C1 segment of cervical spinal cord (tissue), 14 donors: ENCODE results near the gene FMO4.
A peak's percentile ranks its signal among the peaks of the same experiment; 100 is the strongest.
"Not testable (repeated sequence)": the region's sequence is repeated elsewhere in the genome, so short reads cannot be mapped to it uniquely, and the experiment has no call there.

Experiments
- DNase-seq, 14 donors: peaks; one replicate each; lab custom pipeline; 2025; lab: John Stamatoyannopoulos, UW

The FMO4 gene, protein sequence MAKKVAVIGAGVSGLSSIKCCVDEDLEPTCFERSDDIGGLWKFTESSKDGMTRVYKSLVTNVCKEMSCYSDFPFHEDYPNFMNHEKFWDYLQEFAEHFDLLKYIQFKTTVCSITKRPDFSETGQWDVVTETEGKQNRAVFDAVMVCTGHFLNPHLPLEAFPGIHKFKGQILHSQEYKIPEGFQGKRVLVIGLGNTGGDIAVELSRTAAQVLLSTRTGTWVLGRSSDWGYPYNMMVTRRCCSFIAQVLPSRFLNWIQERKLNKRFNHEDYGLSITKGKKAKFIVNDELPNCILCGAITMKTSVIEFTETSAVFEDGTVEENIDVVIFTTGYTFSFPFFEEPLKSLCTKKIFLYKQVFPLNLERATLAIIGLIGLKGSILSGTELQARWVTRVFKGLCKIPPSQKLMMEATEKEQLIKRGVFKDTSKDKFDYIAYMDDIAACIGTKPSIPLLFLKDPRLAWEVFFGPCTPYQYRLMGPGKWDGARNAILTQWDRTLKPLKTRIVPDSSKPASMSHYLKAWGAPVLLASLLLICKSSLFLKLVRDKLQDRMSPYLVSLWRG

DNA sequence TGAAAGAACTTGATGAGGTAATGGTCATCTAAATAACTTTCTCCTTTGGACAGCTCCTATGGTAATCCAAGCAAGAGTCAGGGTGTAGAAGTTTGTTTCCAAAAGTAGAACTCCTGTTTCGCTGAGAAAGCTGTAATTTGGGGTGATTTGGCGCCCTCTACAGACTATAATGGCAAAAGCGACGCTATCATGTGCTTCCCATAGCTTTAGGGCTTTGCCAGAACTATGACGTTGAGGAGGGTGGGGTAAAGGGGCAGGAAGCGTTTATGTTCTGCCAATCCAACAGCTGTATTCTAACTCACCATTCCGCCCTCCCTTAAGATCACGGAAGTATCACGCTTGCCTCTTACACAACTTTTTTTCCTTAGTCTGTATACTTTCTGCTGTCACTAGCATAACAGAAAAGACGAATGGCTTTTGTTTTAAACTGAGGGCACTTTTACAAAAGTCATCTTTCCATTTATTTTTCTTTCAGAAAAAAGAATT is at the start of gene FMO4:
Gene FMO4 (plus strand): TSS at position 349 of the 486 bp plus-strand sequence. CDS start 5,643 bp downstream, outside the sequence.
- DNase-seq: peak; percentile 3 to 88 (median 74)

GRCh38 chr1:171265686-171266085 is 48.3 kb upstream of the FMO4 start:
- no peak for DNase-seq

DNA sequence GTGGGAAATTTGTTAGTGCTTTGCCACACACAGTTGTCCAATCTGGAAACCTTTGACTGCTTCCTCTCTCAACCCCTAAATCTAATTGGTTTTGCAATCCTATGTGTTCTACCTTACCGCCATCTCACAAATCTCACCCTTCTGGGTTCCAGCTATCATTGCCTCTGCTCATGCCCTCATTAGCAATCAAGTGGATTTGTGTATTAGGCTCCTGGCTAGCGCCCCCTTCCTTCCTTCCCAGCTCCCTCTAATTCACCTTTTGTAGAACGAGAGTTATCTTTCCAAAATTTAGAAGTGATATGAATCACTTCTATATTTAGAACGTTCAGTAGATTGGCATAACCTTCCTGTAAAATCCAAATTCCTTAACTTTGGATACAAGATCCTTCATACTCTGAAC is 47.1 kb upstream of the FMO4 start:
- DNase-seq: no peak

DNA sequence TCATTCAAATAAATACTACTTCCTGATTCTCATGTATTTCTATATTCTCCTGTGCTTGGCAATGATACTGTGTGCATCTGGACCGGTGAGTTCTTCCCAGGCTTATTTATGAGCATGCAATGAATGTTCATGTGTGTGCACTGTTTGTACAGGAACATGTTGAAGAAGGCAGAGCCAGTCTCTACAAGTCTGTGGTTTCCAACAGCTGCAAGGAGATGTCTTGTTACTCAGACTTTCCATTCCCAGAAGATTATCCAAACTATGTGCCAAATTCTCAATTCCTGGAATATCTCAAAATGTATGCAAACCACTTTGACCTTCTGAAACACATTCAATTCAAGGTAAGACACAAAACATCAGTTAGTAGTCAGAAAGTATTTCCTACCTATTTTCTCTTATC is 46.6 kb upstream of the FMO4 start:
- DNase-seq: no peak

DNA sequence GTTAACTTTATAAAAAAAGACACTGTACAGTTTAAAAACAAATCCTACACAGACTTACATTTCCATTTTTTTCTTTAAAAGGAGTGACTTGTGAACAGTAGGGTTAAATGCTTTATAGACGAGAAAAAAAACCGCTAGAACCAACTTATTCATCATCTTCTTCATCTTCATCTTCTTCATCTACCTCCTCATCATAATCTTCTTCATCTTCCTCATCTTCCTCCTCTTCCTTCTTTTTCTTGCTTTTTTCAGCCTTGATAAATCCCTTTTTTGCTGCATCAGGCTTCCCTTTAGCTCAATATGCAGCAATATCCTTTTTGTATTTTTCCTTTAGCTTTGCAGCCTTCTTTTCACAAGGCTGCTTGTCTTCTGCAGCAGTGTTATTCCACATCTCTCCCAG is 43.2 kb upstream of the FMO4 start:
- DNase-seq: no peak

DNA sequence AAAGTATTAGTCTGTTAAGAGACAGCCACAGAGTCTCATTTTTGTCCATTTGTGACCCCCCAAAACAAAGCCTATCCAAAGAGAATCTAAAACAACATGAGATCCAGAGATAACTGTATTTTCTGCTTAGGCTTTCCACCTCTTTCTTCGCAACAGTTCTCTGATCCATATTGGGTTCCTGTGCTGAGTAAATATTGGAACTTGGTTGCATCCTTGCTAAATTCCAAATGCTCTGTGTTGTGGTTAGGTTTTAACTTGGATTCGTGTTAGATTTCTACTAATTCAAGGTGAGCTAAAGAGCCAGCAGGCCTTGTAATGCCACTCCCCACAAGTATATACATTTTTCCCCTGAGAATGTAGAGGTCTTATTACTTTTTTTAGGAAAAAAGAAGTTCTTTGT is 36.4 kb upstream of the FMO4 start:
- DNase-seq: no peak

- no peak for DNase-seq
These were observed 34.7 kb upstream of the FMO4 start for GRCh38 chr1:171279234-171279633.

DNA sequence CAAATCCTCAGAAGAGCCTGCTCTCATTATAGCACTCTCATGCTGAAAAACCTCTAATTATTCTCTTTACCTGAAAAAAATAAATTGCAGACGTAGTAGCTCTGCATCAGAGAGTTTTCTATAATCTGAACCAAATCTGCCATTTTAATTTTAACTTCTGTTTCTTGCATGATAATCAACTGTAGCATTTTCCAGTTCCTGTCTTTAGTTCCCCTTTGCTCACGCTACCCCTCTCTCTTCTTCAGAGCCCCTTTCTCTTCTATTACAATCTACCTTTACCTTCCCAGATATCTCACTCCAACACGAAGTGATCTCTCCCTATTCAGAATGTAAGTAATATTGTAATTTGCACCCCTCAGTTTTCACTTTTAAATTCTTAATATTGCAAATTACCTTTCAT is 34.3 kb upstream of the FMO4 start:
- no peak for DNase-seq

DNA sequence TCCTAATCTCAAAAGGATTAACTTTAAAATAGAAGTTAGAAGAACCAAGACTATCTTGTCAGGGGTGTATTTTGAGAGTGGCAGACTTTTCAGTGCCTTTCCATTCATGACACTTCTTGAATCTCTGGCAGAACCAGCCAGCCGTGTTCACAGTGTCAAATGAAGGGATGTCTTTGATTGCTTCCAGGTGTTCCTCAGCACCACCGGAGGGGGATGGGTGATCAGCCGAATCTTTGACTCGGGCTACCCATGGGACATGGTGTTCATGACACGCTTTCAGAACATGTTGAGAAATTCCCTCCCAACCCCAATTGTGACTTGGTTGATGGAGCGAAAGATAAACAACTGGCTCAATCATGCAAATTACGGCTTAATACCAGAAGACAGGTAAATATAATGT is 33.4 kb upstream of the FMO4 start:
- DNase-seq: no peak

GRCh38 chr1:171286032-171286705 is 27.8 kb upstream of the FMO4 start:
- no peak for DNase-seq

DNA sequence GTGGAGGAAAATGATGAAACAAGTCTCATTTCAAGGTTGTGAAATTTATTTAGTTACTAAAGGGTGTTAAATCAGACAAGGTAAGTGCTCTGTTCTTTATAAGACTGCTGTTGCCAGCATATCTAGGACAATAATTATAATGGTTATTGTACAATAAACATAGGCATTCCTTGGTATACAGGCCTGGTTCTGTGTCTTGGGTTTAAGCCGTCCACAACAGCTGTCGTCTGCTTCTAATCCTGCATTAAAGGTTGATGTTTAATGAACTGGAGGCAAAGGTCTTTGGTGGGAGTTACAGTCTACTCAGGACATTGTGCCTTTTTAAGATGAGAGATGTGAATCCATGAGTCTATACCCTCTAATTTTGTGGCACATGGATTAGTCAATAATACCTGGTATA is 23.4 kb upstream of the FMO4 start:
- no peak for DNase-seq

DNA sequence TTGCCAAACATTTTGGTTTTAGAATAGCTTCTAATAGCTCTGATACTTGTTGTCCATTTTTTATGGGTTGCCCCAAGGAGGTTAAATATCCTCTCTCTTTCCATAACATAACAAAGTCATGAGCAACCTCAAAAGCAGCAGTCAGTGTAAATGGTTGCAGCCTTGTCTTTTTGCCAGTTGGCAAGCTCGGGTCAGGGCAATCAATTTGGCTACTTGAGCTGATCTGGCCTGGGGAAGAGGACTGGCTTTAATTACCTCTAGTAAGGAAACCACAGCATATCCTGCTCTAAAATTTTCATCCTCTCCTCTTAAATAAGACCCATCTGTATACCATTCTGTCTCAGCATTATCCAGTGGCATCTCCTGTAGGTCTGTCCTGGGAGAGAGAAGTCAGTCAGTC is 21.2 kb upstream of the FMO4 start:
- no peak for DNase-seq

DNA sequence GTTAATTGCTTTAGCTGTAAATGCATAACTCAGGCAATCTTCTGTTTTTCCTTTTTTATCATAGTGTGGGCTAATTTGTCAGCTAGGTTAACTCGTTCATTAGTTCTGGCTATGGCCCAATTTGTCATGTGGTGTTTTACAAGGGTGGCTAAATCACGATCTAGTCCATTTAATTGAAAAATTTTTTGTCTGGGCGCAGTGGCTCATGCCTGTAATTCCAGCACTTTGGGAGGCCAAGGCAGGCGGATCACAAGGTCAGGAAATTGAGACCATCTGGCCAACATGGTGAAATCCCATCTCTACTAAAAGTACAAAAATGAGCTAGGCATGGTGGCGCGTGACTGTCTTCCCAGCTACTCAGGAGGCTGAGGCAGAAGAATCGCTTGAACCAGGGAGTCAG is 18.6 kb upstream of the FMO4 start:
- not testable (repeated sequence) for DNase-seq

DNA sequence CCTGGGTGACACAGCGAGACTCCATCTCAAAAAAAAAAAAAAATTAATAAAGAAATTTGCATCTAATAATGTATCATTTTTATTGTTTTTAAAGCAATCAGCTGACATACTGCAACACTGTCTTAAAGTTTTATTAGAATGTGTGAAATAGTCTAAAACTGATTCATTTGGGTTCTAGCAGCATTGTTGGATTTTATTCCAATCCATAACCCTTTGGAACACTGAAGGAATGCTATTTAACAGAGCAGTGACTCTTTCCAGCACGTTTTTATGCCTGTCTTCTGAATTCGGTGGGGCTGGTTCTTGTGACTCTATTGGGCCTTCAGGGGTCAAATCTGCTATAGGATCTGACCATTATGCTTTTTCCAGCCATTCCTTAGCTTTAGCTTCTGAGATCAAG is 18.2 kb upstream of the FMO4 start:
- DNase-seq: no peak

GRCh38 chr1:171296897-171297296 is 17.1 kb upstream of the FMO4 start:
- no peak for DNase-seq

GRCh38 chr1:171298696-171299095 is 15.3 kb upstream of the FMO4 start:
- DNase-seq: no peak

- no peak for DNase-seq
These were observed 14.6 kb upstream of the FMO4 start for GRCh38 chr1:171299342-171299741.

GRCh38 chr1:171300401-171300800 is 13.6 kb upstream of the FMO4 start:
- DNase-seq: no peak

- no peak for DNase-seq
These were observed 3.3 kb upstream of the FMO4 start for GRCh38 chr1:171310661-171311087.

DNA sequence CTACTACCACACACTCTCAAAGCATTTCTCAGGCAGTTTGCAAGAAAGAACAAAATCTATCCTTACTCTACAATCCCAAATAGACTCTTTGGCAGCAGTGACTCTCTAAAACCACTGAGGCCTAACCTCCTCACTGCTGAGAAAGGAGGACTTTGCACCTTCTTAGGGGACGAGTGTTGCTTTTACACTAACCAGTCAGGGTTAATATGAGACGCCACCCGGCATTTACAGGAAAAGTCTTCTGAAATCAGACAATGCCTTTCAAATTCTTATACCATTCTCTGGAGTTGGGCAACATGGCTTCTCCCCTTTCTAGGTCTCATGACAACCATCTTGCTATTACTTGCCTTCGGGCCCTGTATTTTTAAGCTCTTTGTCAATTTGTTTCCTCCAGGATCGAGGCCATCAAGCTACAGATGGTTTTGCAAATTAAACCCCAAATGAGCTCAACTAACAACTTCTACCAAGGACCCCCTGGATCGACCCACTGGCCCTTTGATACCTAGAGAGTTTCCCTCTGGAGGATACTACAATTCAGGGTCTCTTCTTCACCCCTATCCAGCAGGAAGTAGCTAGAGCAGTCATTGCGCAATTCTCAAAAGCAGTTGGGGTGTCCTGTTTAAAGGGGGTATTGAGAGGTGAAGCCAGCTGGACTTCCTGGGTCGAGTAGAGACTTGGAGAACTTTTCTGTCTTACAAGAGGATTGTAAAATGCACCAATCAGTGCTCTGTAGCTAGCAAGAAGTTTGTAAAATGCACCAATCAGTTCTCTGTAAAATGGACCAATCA is 2.0 kb upstream of the FMO4 start:
- DNase-seq: no peak

- DNase-seq: no peak
These were observed 606 bp upstream of the FMO4 start for GRCh38 chr1:171313319-171313834.

GRCh38 chr1:171329251-171329650 is 15.3 kb downstream of the FMO4 start:
- no peak for DNase-seq
